T-helper 1 cell (primary cell): ENCODE data around the gene FYN.
A peak's percentile ranks its signal among the peaks of the same experiment; 100 is the strongest.
"Not testable (repeated sequence)": the region's sequence is repeated elsewhere in the genome, so short reads cannot be mapped to it uniquely, and the experiment has no call there.

Experiments used
- DNase-seq, 5 donors: peaks; one replicate each; pipeline ENCODE4 v3.0.0-alpha.2; 2012 to 2020

FYN gene

DNA sequence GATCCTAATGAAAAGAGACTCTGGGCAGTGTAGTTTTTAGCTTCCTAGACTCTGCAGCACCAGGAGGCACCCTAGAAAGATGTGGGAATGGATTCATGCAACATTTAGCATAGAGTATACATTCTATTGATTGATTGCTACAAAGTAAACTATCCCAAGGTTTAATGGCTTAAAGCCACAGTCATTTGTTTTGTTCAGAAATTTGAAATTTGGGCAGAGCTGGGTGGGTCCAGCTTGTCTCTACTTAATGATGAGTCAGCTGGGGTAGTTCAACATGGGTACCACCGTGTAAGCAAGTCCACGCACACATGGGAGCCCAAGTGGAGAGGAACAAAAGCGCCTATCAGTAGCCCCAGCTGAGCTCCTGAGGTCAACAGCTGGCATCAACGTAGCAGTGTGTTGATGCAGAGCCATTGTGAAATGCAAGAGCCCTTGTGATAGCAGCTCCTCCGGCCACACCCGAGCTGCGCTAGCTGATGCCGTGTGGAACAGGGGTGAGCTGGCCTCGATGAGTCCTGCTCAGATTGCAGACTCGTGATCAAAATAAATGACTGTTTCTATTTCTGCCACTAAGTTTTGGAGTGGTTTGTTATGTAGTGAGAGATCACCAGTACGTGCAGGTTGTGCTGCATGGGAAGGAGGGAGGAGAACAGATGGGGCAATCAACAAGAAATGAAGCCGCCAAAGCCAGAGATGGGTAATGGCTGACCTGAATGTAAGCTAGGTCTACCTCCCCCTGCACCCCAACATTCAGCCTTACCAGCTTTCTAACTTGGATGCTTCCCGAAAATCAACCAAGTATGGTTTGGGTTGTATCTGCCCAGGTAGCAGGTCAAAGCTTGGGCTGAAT, 221.8 kb downstream of the FYN start:
- DNase-seq = no peak

DNA sequence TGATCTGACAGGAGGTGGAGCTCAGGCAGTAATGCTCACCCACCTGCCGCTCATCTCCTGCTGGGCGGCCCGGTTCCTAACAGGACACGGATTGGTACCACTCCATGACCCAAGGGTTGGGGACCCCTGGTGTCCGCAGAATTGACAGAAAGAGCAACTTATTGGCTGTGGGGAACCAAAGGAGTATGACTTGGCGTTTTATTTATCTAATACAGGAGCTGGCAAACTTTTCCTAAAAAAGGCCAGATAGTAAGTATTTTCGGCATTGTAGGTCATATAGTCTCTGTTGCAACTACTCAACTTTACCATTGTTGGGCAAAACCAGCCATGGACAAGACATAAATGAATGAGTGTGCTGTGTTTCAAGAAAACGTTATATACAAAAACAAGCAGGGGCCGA, 223.2 kb downstream of the FYN start:
- no peak for DNase-seq

DNA sequence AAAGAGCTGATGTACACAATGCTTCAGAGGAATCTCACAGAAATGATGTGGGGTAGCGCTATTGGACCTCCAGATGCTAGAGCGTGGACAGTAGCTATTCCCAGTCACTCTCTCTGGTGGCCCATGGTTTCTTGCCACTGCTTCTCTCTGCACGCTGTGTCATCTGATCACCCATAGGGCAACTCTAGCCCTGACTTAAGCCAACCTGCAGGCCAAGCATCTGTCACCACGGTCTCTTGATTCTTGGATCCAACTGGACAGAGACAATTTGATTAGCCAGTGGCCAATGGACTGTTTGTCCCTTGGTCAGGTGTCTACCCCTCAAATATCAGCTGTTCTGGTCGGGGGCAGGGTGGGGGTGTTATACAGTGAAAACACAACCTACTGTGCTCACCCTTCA, 225.2 kb downstream of the FYN start:
- DNase-seq = no peak

DNA sequence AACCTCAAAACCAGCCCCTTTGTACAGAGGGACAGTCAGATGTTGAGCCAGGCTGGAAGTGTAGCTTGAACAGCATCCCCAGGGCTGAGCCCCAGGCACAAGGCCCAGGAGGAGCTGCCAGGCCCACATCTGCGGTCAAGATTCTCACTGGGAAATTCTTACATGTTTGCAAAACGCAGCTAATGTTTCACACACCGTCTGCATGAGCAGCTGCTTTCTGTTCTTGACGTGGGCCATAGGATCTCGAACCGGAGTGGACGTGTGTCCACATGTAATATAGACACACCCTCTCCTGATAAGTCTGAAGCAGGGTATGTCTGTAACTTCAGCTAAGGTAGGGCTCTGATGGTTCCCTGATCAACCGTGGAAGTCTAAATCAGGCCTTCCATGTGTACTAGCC, 226.3 kb downstream of the FYN start:
- no peak for DNase-seq

DNA sequence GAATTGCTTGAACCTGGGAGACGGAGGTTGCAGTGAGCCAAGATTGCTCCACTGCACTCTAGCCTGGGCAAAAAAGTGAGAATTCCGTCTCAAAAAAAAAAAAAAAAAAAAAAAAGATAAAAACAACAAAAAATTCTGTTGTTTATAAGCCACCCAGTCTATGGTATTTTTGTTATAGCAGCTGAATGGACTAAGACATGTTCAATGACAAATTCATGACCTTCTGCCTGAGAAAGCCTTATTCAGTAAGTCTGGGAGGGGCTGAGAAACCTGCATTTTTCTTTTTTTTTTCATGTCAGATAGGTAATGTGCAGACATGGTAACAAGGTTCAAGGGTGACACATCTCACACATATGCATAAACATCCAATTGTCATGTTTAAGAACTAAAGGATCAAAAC, 227.2 kb downstream of the FYN start:
- no peak for DNase-seq

DNA sequence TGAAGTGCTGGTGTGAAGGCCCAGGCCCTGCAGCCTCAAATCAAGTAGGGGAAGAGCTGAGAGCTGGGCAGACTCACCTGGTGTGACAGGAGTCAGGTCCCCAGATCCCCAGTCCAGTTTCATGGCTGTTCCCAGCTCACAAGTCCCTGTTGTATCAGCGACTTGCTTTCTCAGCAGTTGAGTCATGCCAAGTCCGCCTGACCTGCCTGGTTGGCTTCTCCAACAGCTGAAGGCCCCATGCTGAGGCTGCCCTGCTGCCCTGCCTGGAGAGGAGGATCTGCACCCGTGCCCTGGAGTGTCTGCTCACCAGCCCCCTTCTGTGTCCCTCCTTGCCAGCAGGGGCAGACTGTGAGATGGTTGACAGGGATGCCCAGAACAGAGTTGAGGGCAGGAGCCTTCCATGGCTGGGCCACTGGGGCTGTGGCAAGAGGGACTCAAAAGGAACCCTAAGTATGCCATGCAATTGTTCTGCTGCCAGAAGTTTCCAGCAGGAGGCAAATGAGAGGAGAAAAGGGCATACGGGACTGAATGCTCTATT, 228.3 kb downstream of the FYN start:
- DNase-seq = no peak

DNA sequence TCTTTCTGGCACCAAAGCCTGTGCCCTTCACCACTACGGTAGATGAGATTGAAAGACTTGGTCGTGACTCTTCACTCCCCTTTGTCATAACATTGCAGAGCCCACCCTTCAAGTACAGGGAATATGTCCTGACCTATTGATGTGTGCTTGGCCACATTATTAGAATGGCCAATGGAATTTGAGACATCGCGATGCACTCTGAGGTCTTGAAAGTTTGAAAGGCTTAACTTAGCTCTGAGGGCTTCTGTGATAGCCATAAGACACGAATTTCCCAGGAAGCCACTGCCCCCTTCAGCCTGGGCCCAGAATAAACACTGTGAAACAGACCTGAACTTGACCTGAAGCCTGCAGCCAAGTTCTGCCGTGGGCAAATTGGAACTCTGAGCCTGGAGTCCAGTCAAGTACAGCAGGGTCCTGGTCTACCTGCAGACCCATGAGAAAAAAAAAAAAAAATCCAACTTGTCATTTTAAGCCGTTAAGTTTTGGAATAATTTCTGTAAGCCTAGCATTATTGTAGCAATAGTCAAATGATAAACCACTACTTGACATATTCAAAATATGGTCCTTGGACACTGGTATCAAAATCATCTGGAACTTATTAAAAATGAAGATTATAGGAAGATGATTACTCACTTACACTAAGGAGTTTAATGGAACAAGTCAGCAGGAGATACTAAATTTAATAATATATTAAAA, 230.6 kb downstream of the FYN start:
- peak in 1 of 5 donors; percentile 36 for DNase-seq

DNA sequence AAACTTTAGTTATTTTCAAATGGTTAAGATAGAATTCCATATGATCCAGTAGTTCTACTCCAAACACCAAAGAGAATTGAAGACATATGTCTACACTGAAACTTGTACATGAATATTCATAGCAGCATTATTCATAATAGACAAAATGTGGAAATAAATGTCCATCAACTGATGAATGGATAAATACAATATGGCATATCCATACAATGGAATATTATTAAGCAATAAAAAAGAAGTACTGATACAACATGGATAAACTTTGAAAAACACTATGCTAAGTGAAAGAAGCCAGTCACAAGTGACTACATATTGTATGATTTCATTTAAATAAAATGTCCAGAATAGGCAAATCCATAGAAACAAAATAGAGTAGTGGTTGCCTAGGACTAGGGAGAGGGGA, 234.0 kb downstream of the FYN start:
- DNase-seq = no peak

DNA sequence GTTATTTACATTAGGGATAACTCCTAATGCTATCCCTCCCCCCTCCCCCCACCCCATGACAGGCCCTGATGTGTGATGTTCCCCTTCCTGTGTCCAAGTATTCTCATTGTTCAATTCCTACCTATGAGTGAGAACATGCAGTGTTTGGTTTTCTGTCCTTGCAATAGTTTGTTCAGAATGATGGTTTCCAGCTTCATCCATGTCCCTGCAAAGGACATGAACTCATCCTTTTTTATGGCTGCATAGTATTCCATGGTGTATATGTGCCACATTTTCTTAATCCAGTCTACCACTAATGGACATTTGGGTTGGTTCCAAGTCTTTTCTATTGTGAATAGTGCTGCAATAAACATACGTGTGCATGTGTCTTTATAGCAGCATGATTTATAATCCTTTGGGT, 238.3 kb downstream of the FYN start:
- DNase-seq = not testable (repeated sequence)

DNA sequence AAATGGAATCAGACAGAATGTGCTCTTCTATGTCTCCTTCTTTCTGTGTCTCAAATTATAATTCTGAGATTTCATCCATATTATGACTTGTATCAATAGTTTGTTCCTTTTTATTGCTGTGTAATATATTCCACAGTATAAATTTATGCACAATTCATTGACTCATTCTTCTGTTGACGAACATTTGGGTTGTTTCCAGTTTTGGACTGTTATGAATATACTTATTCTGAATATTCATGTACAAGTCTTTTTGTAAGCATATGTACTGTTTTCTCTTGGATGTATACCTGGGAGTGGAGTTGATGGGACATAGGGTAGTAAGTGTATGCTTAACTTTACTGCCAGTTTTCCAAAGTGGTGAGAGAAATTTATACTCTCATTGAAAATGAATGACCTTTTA, 239.4 kb downstream of the FYN start:
- no peak for DNase-seq

DNA sequence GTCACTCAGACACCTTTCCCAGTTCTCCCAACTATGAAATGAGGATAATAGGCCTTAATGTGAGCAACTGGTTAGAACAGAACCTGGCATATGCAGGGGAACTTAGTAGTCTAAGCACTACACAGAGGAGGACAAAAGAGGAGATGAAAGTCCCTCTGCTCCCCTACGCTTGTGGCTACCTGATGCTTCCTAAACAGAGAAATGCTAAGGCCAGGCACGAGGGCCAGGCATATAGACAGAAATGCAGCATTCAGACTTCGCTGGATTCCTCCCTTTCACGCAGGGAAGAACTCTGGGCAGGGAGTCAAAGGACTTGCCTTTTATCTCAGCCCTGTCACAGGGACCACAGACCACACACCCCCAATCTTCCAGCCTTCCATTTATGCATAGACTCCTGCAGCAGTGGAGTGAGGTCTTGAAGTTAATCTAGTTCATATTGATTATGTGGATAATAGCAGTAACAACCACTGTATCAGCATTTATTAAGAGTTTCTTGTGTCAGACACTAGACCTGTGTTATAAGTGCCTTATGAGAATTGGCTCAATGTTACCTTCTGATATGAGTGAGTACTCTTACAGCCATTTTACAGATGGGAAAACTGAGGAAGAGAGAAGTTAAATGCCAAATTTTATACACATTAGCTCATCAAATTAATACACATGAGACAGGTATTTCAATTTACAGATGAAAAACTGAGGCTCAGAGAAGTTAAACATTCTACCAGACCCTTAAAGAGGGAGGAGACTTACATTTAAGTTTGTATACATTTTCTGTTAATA, 240.6 kb downstream of the FYN start:
- no peak for DNase-seq

DNA sequence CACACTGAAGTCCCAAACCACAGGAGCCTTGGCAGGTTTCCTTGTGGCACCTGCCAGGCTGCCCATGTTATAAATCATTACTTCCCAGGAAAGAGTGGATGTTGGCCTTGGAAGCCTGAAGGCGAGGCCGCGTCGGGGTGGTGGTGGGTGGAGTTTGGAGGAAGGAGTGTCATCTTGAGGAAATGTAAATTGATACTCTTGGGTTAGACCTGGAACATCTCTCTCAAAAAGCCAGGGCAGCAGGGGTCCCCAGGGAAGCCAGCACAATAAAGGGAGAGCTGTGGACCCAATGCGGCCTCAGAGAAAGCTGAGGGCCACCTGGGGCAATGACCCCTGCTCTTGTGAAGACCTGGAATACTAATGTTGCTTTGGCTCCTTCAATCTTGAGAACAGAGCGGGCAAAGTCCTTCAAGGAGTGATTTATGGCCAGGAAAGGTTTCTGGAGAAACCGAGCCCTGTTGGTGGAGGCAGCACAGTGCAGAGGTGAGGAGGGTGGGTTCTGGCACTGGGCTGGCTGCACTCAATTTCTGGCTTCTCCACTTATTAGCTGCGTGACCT, 241.3 kb downstream of the FYN start:
- DNase-seq = no peak

DNA sequence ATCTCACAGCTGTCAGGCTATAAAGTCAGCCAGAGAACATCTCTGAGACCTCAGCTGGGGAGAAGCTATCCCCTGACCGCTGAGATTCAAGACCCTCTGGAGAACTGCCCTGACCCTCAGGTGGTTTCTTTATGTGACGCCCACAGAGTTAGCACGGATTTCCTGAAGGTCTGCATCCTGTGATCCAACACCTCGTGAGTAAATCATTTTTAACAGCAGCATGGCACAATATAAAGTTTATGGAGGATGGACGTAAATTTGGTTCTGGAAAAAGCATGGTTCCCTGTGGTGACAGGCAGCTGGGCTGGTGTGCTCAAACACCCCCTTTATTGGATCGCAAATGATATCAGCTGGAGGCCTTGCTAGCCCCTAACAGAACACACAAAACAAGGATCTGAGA, 242.2 kb downstream of the FYN start:
- DNase-seq = no peak

DNA sequence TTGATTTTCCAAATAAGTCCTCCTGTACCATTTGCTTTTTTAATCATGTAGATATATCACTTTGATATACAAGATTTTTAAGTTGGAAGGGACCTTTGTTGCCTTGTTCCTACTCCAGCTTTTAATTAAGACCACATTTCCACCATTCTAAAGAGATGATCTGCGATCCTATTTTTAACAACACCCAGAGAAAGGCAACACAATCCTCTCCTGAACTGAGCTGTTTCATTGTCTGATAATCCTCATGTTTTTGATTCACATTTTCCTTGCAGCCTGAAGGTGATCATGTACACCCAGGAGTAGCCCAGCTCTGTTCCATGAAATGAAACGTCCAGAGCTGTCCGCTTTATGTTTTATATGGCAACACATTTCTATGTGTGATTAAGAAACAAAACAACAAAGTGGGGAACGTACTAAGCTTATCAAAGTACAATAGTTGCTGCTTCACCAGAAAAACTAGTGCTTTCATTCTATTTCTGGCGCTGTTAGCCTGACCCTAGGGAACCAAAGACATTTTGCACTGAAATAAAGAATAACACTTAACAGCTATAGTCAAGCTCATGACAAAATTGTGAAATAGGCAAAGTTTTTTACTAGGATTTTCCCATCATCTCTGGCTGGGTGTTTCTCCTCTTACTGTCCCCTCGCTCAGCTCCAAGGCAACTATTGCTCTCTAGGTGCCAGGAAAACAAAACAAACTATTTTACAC, 245.0 kb downstream of the FYN start:
- no peak for DNase-seq

DNA sequence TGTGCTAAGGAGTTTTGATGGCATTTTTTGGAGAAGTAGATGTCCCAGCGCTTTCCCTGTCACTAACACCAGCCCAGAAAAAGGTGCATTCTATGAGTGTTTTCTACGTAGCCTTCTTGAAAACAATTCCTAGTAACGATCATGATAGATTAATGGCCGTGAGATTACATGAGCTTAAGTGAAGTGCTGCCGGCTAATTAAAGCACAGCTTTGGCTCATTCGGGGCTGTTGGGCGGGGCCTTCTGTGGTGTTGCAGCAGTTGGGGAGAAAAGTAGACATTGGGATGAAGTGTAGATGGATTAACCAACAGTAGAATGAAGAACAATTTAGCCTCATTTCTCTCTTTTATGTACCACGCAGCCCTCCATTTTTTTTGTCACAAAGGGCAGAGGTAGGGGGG, 246.8 kb downstream of the FYN start:
- no peak for DNase-seq

DNA sequence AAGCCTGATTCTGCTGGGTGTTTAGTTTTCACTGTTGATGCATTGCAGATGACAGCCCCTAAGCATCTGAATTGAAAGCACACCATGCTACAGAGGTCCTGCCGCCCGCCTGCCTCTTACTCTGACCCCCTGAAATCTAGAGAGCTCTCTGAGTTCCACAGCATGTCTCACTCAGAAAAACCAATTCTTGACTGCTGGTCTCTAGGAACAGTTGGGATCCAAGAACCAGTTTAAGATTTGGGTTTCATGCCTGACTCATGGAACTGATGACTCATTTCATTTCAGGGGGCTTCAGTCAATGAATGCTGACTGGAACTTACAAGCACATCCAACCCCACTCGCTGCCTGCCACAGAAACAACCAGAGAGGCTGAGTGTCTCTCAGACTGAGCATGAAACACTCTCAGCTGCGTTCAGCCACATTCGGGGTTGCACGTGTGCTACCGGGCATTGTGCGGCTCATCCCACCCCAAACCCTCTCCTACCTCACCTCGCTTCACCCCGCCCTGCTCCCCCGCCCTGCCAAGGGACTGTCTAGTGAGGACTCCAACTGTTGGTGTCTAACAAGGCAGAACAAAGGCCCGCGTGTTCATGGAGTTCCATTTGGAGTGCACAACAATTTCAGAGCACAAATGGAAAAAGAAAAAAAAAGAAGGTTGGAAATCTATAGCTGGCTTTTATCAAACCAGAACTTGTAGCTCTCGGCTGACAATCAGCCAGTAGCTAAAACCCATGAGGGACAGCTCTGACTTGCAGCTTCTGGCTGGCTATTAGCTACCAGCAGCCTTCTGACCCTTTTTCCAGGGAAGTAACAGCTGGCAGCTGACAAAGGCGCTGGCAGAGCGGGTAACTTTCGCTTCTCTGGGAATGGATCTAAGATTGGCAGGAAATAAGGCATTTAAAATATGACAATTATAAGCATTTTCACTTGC, 247.5 kb downstream of the FYN start:
- no peak for DNase-seq

DNA sequence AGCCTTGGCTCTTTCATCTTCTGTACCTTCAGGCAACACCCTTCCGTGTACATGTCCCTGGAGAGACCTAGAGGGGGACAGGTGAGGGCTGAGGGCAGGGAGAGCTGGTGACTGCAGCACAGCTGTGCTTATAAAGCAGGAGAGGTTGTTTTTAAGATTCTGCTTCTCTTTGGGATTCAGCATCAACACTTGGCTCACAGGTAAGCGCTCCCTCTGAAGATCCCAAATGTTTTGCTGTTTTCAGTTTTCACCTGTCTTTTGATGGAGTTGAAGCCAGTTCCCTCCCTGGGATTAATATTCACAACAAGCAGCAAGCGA, 248.2 kb downstream of the FYN start:
- no peak for DNase-seq

DNA sequence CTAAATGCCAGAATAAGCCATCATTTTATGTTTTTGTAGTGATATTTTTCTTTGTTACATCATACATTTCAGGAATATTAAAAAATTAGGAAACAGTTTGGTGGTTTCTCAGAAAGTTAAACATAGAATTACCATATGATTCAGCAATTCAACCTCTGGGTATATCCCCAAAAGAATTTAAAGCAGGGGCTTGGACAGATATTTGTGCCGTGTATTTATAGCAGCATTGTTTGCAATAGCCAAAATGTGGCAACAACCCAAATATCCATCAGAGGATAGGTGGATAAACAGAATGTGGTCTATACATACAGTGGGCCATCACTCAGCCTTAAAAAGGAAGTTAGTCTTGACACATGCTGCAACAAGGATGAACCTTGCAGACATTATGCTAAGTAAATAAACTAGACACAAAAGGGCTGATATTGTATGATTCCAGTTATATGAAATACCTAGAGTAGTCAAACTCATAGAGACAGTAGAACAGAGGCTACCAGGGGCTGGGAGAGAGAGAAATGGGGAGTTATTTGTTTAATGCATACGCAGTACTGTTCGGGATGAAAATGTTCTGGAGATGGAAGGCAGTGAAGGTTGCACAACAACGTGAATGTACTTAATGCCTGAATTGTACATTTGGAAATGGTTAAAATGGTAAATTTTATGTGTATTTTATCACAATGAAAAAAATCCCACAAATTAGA, 248.7 kb downstream of the FYN start:
- no peak for DNase-seq

DNA sequence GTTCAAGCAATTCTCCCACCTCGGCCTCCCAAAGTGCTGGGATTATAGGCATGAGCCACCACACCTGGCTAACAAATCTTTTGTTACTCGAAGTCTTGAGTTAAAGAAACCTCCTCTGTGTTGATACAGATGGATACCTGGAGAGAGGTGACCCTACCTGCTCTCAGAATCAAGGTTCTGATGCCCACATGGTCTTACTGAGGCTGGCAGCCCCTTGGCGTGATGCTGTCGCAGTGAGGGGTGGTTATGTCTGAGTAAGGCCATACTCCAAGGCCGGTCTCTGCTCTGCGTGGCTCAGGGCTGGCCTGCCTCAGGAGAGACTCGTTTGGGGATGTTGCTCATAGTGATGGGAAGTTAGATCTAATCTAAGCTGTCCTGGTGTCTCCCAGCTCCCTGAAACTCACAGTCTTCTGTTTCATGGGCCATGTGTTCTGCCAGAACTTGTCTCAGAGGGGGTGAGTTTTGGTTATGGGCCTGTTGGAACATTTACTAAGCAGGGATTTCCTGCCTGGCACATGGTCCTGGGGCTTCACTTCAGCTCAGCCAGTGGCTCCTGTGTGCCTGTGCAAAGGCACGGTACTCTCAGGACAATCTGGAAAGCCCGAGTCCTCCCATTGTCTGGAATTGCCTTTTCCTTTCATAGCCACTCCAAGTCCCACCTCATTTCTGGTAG, 250.1 kb downstream of the FYN start:
- DNase-seq = no peak

DNA sequence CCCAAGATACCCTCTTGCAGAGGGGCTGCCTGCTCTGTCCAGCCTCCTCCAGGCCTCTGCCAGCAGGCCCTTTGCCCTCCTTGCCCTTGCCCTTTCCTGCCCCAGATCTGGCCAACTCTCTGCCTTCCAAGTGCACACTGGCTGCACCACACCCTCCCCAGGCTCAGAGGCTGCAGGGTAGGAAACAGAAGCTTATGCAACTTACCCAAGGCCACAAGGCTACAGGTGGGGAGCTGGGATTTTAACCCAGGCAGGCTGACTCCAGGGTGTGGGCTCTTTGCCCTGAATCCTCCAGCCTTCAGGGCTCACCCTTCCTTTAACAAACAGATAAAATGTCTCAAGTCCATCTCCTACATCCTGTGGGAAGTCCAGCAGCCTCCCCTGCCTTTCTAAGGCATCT, 253.1 kb downstream of the FYN start:
- DNase-seq = no peak
